Frontal cortex (tissue), 4 donors: ENCODE results near the gene PDE6B. TPM values are rescaled to one million over a fixed set of nuclear protein-coding genes. Genes with fewer than 3 reads are reported as not detected.
"Not testable (repeated sequence)": the region's sequence is repeated elsewhere in the genome, so short reads cannot be mapped to it uniquely, and the experiment has no call there.

Source experiments
- DNase-seq, 2 donors: peaks; one replicate each; pipeline ENCODE4 v3.0.0; 2012; ENCODE audit warnings: low spot score in 2 of 2
- FAIRE-seq: peaks from 2 replicates; lab custom pipeline; 2012; peaks lifted over from hg19 to GRCh38; lab: Jason Lieb, UNC
- total RNA-seq: library from RNA; depleted of rRNA; stranded (reverse); fragments of >200 nt; gene quantifications from one replicate; pipeline ENCODE4 v1.2.3, GENCODE V29; 2014
- donor health status: control.
- donor health status: control.
- donor health status: control.

The PDE6B gene
- total RNA-seq, 1 donor from 2014 or later: 2.0 TPM

- DNase-seq (no peak), FAIRE-seq (no peak)
These were observed 67.6 kb downstream of the PDE6B start for GRCh38 chr4:692771-693554.

- FAIRE-seq: not testable (repeated sequence)
These were observed 69.1 kb downstream of the PDE6B start for GRCh38 chr4:694341-694940.

GRCh38 chr4:699816-700580 is 74.6 kb downstream of the PDE6B start:
- DNase-seq (no peak), FAIRE-seq (no peak)

More at GRCh38 chr4:694341-694940, 69.1 kb downstream of the PDE6B start:
- not testable (repeated sequence) for DNase-seq

- FAIRE-seq (no peak), DNase-seq (no peak)
These were observed 75.4 kb downstream of the PDE6B start for GRCh38 chr4:700587-701264.

DNA sequence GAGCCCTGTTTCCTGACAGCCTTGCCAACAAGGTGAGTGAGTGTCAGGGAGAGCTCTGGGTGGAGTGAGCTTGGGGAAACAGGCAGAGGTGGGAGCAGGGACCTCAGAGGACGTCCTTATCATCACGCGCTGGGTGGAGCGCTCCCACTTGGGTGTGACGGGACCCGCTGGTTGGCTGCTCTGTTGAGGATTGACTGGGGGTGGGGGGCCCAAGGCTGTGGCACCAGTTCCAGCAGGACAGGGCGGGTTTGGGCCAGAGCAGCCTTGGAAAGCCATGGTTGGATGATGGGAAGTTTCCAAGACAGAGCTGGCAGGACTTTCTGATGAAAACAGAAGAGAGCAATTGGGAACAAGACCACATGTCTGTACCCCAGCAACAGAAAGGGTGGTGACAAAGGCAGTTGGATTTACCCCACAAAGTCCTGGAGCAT is 77.3 kb downstream of the PDE6B start:
- DNase-seq: no peak
- no peak for FAIRE-seq

DNA sequence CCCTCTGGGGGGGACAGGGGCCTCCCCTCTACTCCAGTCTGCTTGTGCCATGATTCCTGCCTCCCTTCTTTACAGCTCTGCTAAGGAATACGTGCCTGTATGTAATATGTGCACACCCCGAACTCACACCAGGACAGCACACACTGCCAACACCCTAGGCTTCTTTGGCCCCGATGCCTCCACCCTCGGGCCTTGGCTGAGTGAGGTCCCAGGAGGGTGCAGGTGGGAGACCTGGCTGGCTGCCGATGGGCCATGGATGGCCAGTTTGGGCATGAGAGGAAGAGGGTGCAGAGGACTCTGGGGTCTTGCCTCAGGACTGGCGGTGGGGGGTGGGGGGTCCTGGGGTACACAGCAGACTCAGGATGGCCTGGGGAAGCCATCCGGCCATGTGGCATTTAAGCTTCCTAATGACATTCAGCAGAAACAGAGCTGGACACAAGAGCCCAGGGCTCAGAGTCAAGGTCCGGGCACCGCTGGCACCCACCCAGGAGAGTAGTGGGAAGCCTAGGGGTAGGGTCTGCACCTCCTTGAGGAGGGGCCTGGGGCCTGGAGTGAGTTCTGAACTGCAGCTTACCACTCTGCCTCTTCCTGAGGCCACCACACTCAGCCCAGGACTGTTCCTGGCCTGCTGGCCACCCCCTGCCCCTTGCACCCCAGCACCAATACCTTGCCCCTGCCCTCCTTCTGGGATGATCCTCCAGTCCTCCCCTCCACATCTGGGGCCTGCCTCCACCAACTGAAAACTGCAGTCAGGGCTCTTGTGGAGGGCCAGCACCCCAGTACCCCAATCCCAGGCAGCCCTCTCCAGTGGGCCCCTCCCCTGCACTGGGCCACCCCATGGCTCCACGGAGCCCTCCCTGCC is 78.2 kb downstream of the PDE6B start:
- no peak for FAIRE-seq
- DNase-seq: no peak

- DNase-seq (no peak), FAIRE-seq (no peak)
These were observed 79.0 kb downstream of the PDE6B start for GRCh38 chr4:704198-704891.

DNA sequence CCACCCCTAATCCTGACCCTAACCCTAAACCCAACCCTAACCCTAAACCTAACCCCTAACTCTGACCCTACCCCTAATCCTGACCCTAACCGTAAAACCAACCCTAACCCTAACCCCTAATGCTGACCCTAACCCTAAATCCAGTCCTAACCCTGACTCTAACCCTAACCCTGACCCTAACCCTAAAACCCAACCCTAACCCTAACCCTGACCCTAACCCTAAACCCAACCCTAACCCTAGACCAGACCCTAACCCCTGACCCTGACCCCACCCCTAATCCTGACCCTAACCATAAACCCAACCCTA is 79.6 kb downstream of the PDE6B start:
- FAIRE-seq: no peak
- DNase-seq: peak in 1 of 2 donors; percentile 35

DNA sequence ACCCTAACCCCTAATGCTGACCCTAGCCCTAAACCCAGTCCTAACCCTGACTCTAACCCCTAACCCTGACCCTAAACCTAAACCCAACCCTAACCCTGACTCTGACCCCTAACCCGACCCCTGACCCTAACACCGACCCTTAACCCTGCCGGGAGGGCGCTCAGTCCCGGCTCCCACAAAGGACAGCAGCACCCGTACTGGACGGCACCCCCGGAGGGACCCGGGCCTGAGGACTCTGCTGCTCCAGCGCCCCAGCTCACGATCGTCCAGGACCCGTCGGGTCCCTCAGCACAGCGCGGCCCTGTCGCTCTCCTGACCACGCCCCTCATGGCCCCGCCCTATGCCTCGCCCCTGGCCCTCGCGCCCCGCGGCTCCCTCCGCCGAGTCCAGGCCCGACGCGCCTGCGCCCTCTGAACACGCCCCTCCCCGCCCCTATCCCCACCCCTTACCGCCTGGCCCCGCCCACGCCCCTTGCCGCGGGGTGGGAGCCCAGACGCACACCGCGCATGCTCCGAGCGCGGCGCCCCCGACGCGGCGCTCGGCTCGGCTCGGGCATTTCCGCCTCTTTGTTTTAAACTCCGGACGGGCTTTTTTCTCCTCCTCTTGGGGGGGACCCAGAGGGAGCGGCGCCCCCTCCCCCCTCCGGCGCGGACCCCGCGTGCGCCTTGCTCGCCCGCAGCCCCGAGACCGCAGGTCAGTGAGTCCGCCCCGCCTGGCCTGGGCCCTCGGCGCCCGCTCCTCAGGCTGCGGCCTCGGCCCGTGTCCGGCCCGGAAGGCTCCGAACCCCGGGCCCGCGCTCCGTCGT is 80.1 kb downstream of the PDE6B start, which contains the start of gene PCGF3:
Gene PCGF3, plus strand, starts transcription at position 555 of the 805 bp plus-strand sequence. CDS start 27,849 bp downstream, outside the sequence.
- FAIRE-seq (no peak), DNase-seq (peak; percentile 100)

- not testable (repeated sequence) for FAIRE-seq, DNase-seq
These were observed 80.8 kb downstream of the PDE6B start for GRCh38 chr4:706083-706633.

- DNase-seq (no peak), FAIRE-seq (no peak)
These were observed 81.6 kb downstream of the PDE6B start for GRCh38 chr4:706834-707598.

GRCh38 chr4:707929-708630 is 82.7 kb downstream of the PDE6B start:
- FAIRE-seq: no peak
- no peak for DNase-seq

DNA sequence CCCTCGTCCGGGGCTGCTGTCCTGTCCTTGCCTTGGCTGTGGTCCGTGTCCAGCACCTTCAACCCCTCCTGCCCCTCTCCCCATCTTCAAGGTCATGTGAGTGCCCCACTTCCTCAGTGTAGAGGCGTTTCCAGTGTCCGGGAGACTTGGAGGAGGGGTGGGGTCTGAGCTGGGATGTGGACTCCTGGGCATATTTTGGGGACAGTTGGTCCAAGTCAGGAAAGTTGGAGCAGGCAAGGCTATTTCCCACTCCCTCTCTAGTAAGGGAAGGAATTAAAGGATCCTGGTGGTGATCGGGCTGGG is 83.2 kb downstream of the PDE6B start:
- FAIRE-seq (no peak), DNase-seq (no peak)

- DNase-seq (no peak), FAIRE-seq (no peak)
These were observed 84.0 kb downstream of the PDE6B start for GRCh38 chr4:709348-709747.

DNA sequence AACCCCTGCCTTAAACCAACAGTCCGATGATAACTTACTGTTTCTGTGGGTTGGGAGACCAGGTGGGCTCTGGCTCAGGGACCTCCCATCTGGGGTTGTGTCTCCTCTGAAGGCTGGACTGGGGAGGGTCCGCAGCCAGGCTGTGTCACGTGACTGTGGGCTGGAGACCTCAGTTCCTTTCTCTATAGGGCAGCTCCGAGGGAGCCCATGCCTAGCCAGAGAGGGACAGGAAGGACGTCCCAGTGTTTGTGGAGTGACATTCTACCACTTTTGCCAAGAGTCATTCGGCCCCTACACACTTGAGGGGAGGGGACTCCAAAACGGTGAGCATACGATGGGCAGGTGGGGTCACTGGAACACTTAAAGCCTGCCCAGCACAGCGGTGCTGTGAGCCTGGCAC is 84.7 kb downstream of the PDE6B start:
- DNase-seq: no peak
- no peak for FAIRE-seq

GRCh38 chr4:710916-711315 is 85.5 kb downstream of the PDE6B start:
- DNase-seq (no peak), FAIRE-seq (no peak)
